ENCODE measurements around the gene FMO2.

DNA sequence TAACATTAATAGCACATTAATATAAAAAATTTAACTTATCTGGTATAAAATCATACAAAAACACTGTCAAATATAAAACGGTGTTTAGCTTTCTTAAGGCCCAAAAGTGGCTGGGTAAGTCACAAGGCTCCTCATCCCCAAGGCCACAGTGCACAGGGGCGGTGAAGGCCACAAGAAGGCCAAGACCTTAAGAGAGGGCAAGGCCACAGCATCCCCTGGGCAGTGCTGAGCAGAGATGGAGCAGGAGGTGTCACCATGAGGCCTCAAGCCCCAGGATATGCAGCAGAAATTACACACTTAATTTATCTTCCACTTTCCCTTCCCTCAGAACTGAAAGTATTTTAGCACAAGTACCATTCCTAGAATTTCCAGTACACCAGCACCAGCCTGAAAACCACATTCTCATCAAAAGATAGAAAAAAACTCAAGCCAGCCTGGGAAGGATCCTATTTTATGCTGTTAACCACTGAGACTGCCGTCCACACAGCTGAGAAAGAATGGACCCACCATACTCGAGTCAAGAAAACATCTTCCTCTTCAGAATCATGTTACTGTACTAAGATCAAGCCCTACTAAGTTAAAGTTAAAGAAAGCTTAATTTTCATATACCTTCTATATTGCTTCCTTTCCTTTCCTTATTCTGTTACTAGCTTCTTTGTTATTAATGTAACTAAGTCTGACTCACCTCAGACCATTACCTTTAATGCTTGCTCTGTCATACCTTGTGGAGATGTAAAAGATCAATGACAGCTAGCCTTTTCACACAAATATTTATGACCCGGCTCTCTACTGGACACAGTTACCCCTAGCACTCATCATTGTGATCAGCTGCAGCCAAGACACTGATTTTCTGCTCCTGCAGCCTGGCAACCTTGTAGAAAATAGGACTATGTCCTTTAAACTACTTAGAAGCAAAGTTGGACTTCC is 36.8 kb downstream of the FMO2 start:
- TF ChIP-seq ZNF274 (IDR thresholded peaks at IDR 0.05; ENCODE audit: low read depth, low read length) = no peak
- TF ChIP-seq YY1 (IDR thresholded peaks at IDR 0.05; ENCODE audit: insufficient read depth, insufficient read length) = no peak
- no peak for TF ChIP-seq SUZ12 (IDR thresholded peaks at IDR 0.05; ENCODE audit: extremely low read depth, insufficient read depth, insufficient read length)
